OCI-LY1 (cell line): Measurements from ENCODE around the gene MYCBP2.

Experiments used
- H2AFZ ChIP-seq: fragments of 200-600 bp; sonication (generic), shearing (Covaris generic); 2 replicates; pipeline ENCODE4 v1.6.0; 2014; ENCODE audit warnings: antibody characterized with exemption, mild to moderate bottlenecking, low read length
- H3F3A ChIP-seq: fragments of 200-600 bp; sonication (generic), shearing (Covaris generic); 2 replicates; pipeline ENCODE4 v1.6.0; 2014; ENCODE audit warnings: mild to moderate bottlenecking, antibody characterized with exemption, low read length, moderate library complexity; ENCODE audit not compliant: insufficient read depth
- H3K27ac ChIP-seq: fragments of 200-600 bp; sonication (generic); 2 replicates; pipeline ENCODE4 v1.5.1; 2014; ENCODE audit warnings: low read length, mixed run types, mild to moderate bottlenecking, low read depth; ENCODE audit not compliant: poor library complexity, severe bottlenecking
- H3K27me3 ChIP-seq: fragments of 200-600 bp; sonication (generic); 2 replicates; pipeline ENCODE4 v1.6.0; 2014; ENCODE audit warnings: antibody characterized with exemption, mild to moderate bottlenecking, low read length, moderate library complexity; ENCODE audit not compliant: insufficient read depth
- H3K36me3 ChIP-seq: fragments of 200-600 bp; sonication (generic); 2 replicates; pipeline ENCODE4 v1.6.1; 2014; ENCODE audit warnings: mild to moderate bottlenecking, antibody characterized with exemption, low read length, moderate library complexity, mixed read lengths; ENCODE audit not compliant: insufficient read depth
- H3K4me1 ChIP-seq: fragments of 200-600 bp; sonication (generic); 2 replicates; pipeline ENCODE4 v1.5.1; 2014; ENCODE audit warnings: mild to moderate bottlenecking, low read length, moderate library complexity; ENCODE audit not compliant: insufficient read depth, severe bottlenecking
- H3K4me2 ChIP-seq: fragments of 200-600 bp; sonication (generic), shearing (Covaris generic); 2 replicates; pipeline ENCODE4 v1.6.1; 2014; ENCODE audit warnings: low read length
- H3K4me3 ChIP-seq: fragments of 200-600 bp; sonication (generic); 2 replicates; pipeline ENCODE4 v1.5.1; 2014; ENCODE audit warnings: low read length, low read depth, mild to moderate bottlenecking, mixed read lengths; ENCODE audit not compliant: poor library complexity, severe bottlenecking
- H3K79me2 ChIP-seq: fragments of 200-600 bp; shearing (Covaris generic); 2 replicates; pipeline ENCODE4 v1.6.1; 2016; ENCODE audit warnings: mixed run types, low read length, mixed read lengths; ENCODE audit not compliant: insufficient read depth
- H3K9ac ChIP-seq: fragments of 200-600 bp; sonication (generic), shearing (Covaris generic); 2 replicates; pipeline ENCODE4 v1.6.1; 2014; ENCODE audit warnings: mild to moderate bottlenecking, low read length, mixed read lengths
- H3K9me2 ChIP-seq: fragments of 200-600 bp; sonication (generic), shearing (Covaris generic); 2 replicates; pipeline ENCODE4 v1.6.1; 2014; ENCODE audit warnings: low read depth, mild to moderate bottlenecking, low read length, mixed read lengths
- H3K9me3 ChIP-seq: fragments of 200-600 bp; shearing (Covaris generic); 2 replicates; pipeline ENCODE4 v1.6.1; 2014; ENCODE audit warnings: low read length, mixed read lengths
- H4K20me1 ChIP-seq: fragments of 200-600 bp; sonication (generic), shearing (Covaris generic); 2 replicates; pipeline ENCODE4 v1.6.0; 2016; ENCODE audit warnings: mild to moderate bottlenecking, low read length; ENCODE audit not compliant: insufficient read depth
- EZH2 ChIP-seq: fragments of 200-600 bp; sonication (generic), shearing (Covaris generic); IDR thresholded peaks from 2 replicates; pipeline ENCODE4 v1.8.0; 2017; ENCODE audit warnings: borderline replicate concordance, mixed run types, mild to moderate bottlenecking, antibody characterized with exemption, low read length, moderate library complexity, mixed read lengths
- TF ChIP-seq, protein P1 (sequence below): fragments of 200-600 bp; sonication (generic), shearing (Covaris generic); IDR thresholded peaks from 2 replicates; pipeline ENCODE4 v1.5.1; 2017; ENCODE audit warnings: mild to moderate bottlenecking, antibody characterized with exemption, low read length, moderate library complexity, mixed read lengths

Gene MYCBP2

DNA sequence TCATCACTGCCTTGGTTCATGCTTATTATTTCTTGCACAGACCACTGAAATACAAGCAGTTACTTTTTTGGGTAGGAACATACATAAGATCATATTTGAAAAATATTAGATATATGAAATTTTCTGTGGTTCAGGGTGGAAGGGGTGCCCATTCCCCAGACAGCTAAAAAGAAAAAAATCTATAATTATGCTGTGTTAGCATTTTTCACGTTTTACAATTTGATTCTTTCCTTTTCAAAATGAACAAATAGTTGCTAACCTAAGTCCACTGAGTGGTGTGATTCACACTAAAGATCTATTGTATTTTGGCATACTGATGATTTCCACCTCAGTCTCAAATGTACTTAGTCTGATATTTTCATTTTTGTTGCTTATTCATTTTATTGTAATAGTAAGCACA lies 233.2 kb downstream of the MYCBP2 start:
- no peak overlapping the region for H3K4me3 ChIP-seq

DNA sequence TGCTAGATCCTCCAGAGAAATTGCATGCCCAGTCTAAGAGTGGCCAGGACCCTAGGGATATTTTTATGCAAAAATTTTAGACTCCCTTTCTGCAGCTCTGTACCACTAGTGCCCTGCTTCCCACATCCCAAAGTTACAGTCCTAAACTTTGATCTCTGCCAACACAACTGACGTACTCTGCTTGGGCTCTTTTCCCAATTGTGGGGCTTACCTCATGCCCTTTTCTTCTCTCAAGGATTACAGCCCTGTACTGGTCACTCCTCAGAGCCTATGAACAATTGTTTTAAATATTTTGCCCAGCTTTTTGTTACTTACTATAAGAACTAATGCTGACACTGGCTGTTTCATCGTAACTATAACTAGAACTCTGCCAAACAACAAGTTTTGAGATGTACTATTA lies 242.1 kb downstream of the MYCBP2 start:
- Histone ChIP-seq H2AFZ (no peak overlapping the region), H4K20me1 (no peaks in the 10 kb centered on the region), H3K4me2 (no peak overlapping the region), H3K27me3 (no peaks in the 10 kb centered on the region), H3K4me3 (no peak overlapping the region), H3K27ac (no peak overlapping the region), H3K9me3 (0 out of 2 replicates have a peak, but pooled peaks cover 5% of the 10 kb centered on the region), H3K79me2 (no peaks in the 10 kb centered on the region), H3F3A (no peaks in the 10 kb centered on the region), H3K4me1 (no peaks in the 10 kb centered on the region), H3K9me2 (no peaks in the 10 kb centered on the region), H3K9ac (no peak overlapping the region), H3K36me3 (peaks cover 77% of the 10 kb centered on the region)
- TF ChIP-seq, protein P1, sequence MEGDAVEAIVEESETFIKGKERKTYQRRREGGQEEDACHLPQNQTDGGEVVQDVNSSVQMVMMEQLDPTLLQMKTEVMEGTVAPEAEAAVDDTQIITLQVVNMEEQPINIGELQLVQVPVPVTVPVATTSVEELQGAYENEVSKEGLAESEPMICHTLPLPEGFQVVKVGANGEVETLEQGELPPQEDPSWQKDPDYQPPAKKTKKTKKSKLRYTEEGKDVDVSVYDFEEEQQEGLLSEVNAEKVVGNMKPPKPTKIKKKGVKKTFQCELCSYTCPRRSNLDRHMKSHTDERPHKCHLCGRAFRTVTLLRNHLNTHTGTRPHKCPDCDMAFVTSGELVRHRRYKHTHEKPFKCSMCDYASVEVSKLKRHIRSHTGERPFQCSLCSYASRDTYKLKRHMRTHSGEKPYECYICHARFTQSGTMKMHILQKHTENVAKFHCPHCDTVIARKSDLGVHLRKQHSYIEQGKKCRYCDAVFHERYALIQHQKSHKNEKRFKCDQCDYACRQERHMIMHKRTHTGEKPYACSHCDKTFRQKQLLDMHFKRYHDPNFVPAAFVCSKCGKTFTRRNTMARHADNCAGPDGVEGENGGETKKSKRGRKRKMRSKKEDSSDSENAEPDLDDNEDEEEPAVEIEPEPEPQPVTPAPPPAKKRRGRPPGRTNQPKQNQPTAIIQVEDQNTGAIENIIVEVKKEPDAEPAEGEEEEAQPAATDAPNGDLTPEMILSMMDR = no peak
- no peak for TF ChIP-seq EZH2

More for the DNA sequence above, 233.2 kb downstream of the MYCBP2 start:
- Histone ChIP-seq H3K9ac (no peak overlapping the region), H3K4me2 (no peak overlapping the region), H3F3A (no peaks in the 10 kb centered on the region), H2AFZ (no peak overlapping the region), H3K27me3 (no peaks in the 10 kb centered on the region), H3K36me3 (peaks cover 69% of the 10 kb centered on the region), H3K27ac (no peak overlapping the region), H3K4me1 (no peaks in the 10 kb centered on the region), H3K9me2 (no peaks in the 10 kb centered on the region), H4K20me1 (no peaks in the 10 kb centered on the region), H3K9me3 (no peaks in the 10 kb centered on the region), H3K79me2 (no peaks in the 10 kb centered on the region)
- TF ChIP-seq EZH2 = no peak
- TF ChIP-seq, protein P1 = no peak

DNA sequence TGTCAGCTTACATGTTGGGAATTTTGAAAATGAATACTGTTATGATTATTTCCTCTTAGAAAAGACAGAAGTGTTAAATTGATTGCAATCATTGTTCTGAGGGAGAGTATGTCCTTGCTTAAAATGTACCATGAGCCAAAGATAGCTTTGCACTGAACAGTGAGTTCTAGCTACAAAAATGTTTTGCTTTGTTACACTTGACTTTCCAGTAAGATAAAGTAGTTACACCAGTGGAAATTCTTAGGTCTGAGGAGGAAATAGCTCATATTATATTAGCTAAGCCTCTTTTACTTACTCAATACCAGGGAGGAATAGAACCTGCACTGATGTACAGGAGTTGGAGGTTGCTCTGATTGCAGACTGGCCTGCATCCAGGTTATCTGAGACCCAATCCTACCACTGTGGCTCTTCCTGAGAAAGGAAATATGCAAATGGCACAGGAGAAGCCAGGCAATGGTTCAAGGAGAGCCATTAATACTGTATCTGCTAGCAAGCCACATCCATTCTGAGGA lies 246.9 kb downstream of the MYCBP2 start:
- Histone ChIP-seq H3K9me2 (no peaks in the 10 kb centered on the region), H3K27ac (no peak overlapping the region), H3K36me3 (peaks cover 96% of the 10 kb centered on the region), H3F3A (no peaks in the 10 kb centered on the region), H3K4me1 (no peaks in the 10 kb centered on the region), H3K4me2 (no peak overlapping the region), H3K79me2 (no peaks in the 10 kb centered on the region), H4K20me1 (no peaks in the 10 kb centered on the region), H3K4me3 (no peak overlapping the region), H3K27me3 (no peaks in the 10 kb centered on the region), H3K9ac (no peak overlapping the region), H2AFZ (no peak overlapping the region), H3K9me3 (no peaks in the 10 kb centered on the region)
- TF ChIP-seq, protein P1 = no peak
- no peak for TF ChIP-seq EZH2
